Ovary (tissue), 9 donors: ENCODE measurements around the gene NES. TPM values are rescaled to one million over a fixed set of nuclear protein-coding genes. Genes with fewer than 3 reads are reported as not detected.

ENCODE experiments used
- polyA plus RNA-seq, 2 donors: library from polyadenylated mRNA; stranded (reverse); fragments of 200-250 nt in 1 of 2; fragments of 350-450 nt in 1 of 2; fragmentation: Illumina TruSeq in 1 of 2; extraction: RNeasy Lipid Tissue Mini Kit (QIAGEN cat#74804) in 1 of 2; gene quantifications; one replicate each; pipeline ENCODE4 v1.2.3, GENCODE V29; 2013 to 2014
- total RNA-seq, 7 donors: library from RNA; depleted of rRNA in 2 of 7; stranded (reverse); fragments of >200 nt in 2 of 7; fragmentation: NEBNext Ultra II Directional in 3 of 7; extraction: Animal tissue kit (Norgen Biotek cat#: 25700) in 3 of 7; gene quantifications; one replicate each; pipeline versions ENCODE4 v1.1.0 to v1.2.4, GENCODE V29; 2016 to 2023
- donor health status: DM: no; HTN: no; CAD: no; lungs with moderate emphysema.
- donor health status: DM: no; HTN: no; CAD: no.
- donor health status: Bipolar disorder and iron deficiency.
- donor health status: DM: yes; HTN: yes; CAD: no.
- donor health status: DM: no; HTN: no; CAD: no.
- donor health status: DM: yes; HTN: yes; CAD: no.

NES gene
- total and polyA plus RNA-seq, 9 donors = 3.5 to 32.9 (median 11.3) TPM

Other genes with a start within 250 kb of the NES start
- gene MEF2D, start 176.6 kb downstream of the NES start, total RNA-seq = 10 to 100 TPM; 30.0 to 96.6 (median 64.0) TPM
- 10 to 100 TPM; 33.0 to 40.1 TPM for gene MEF2D, start 176.6 kb downstream of the NES start, polyA plus RNA-seq
- 1 to 10 TPM in 1 of 7 donors, under 1 TPM in 5, not detected in 1; 0.05 to 1.2 (median 0.30) TPM for gene IQGAP3, start 104.8 kb downstream of the NES start, total RNA-seq
- under 1 TPM; 0.18 to 0.60 TPM for gene IQGAP3, start 104.8 kb downstream of the NES start, polyA plus RNA-seq
- under 1 TPM in 1 of 7 donors, not detected in 6; 0.15 TPM for gene TTC24, start 97.7 kb downstream of the NES start, total RNA-seq
- under 1 TPM in 1 of 2 donors, not detected in 1; 0.12 TPM for gene TTC24, start 97.7 kb downstream of the NES start, polyA plus RNA-seq
- 10 to 100 TPM; 43.5 to 85.4 (median 65.4) TPM for gene NAXE, start 85.6 kb downstream of the NES start, total RNA-seq
- 10 to 100 TPM; 57.8 to 75.0 TPM for gene NAXE, start 85.6 kb downstream of the NES start, polyA plus RNA-seq
- 10 to 100 TPM; 11.1 to 45.1 (median 22.8) TPM for gene GPATCH4, start 75.9 kb downstream of the NES start, total RNA-seq
- 10 to 100 TPM; 10.0 to 22.0 TPM for gene GPATCH4, start 75.9 kb downstream of the NES start, polyA plus RNA-seq
- 1 to 10 TPM in 5 of 7 donors, under 1 TPM in 2; 0.30 to 1.9 (median 1.2) TPM for gene HAPLN2, start 58.0 kb downstream of the NES start, total RNA-seq
- gene HAPLN2, start 58.0 kb downstream of the NES start, polyA plus RNA-seq = 1 to 10 TPM in 1 of 2 donors, not detected in 1; 1.1 TPM
- gene BCAN, start 35.3 kb downstream of the NES start, total RNA-seq = 1 to 10 TPM in 2 of 7 donors, under 1 TPM in 2, not detected in 3; 0.20 to 2.2 (median 1.0) TPM
- under 1 TPM; 0.11 to 0.43 TPM for gene BCAN, start 35.3 kb downstream of the NES start, polyA plus RNA-seq
- 10 to 100 TPM in 3 of 7 donors, 1 to 10 TPM in 4; 1.8 to 31.5 (median 5.5) TPM for gene CRABP2, start 28.2 kb upstream of the NES start, total RNA-seq
- 10 to 100 TPM in 1 of 2 donors, 1 to 10 TPM in 1; 1.4 to 22.9 TPM for gene CRABP2, start 28.2 kb upstream of the NES start, polyA plus RNA-seq
- 10 to 100 TPM; 22.4 to 39.6 (median 33.2) TPM for gene METTL25B, start 51.1 kb upstream of the NES start, total RNA-seq
- gene METTL25B, start 51.1 kb upstream of the NES start, polyA plus RNA-seq = 10 to 100 TPM; 18.1 to 33.2 TPM
- 10 to 100 TPM; 11.7 to 33.8 (median 26.1) TPM for gene ISG20L2, start 51.4 kb upstream of the NES start, total RNA-seq
- 10 to 100 TPM; 13.6 to 58.7 TPM for gene ISG20L2, start 51.4 kb upstream of the NES start, polyA plus RNA-seq
- gene MRPL24, start 63.7 kb upstream of the NES start, total RNA-seq = 10 to 100 TPM; 23.1 to 83.3 (median 61.8) TPM
- 100 to 1,000 TPM in 1 of 2 donors, 10 to 100 TPM in 1; 71.3 to 173 TPM for gene MRPL24, start 63.7 kb upstream of the NES start, polyA plus RNA-seq
- gene HDGF, start 74.3 kb upstream of the NES start, total RNA-seq = 100 to 1,000 TPM in 6 of 7 donors, 10 to 100 TPM in 1; 81.1 to 175 (median 146) TPM
- gene HDGF, start 74.3 kb upstream of the NES start, polyA plus RNA-seq = 100 to 1,000 TPM; 104 to 184 TPM
- 10 to 100 TPM; 24.7 to 65.2 (median 50.9) TPM for gene PRCC, start 90.1 kb upstream of the NES start, total RNA-seq
- gene PRCC, start 90.1 kb upstream of the NES start, polyA plus RNA-seq = 10 to 100 TPM; 38.6 to 72.5 TPM
- gene SH2D2A, start 139.4 kb upstream of the NES start, total RNA-seq = 1 to 10 TPM in 4 of 7 donors, under 1 TPM in 3; 0.40 to 2.8 (median 1.4) TPM
- gene SH2D2A, start 139.4 kb upstream of the NES start, polyA plus RNA-seq = under 1 TPM; 0.19 to 0.65 TPM
- gene INSRR, start 181.7 kb upstream of the NES start, total RNA-seq = under 1 TPM in 1 of 7 donors, not detected in 6; 0.15 TPM
- gene INSRR, start 181.7 kb upstream of the NES start, polyA plus RNA-seq = under 1 TPM in 1 of 2 donors, not detected in 1; 0.02 TPM
- gene NTRK1, start 183.5 kb upstream of the NES start, total RNA-seq = under 1 TPM in 4 of 7 donors, not detected in 3; 0.34 to 0.92 (median 0.41) TPM
- under 1 TPM in 1 of 2 donors, not detected in 1; 0.11 TPM for gene NTRK1, start 183.5 kb upstream of the NES start, polyA plus RNA-seq
- 10 to 100 TPM in 5 of 7 donors, 1 to 10 TPM in 2; 4.3 to 20.2 (median 12.3) TPM for gene PEAR1, start 216.3 kb upstream of the NES start, total RNA-seq
- gene PEAR1, start 216.3 kb upstream of the NES start, polyA plus RNA-seq = 10 to 100 TPM; 13.7 to 21.2 TPM
- gene LRRC71, start 243.2 kb upstream of the NES start, total RNA-seq = 10 to 100 TPM in 1 of 7 donors, 1 to 10 TPM in 2, under 1 TPM in 2, not detected in 2; 0.36 to 11.1 (median 1.1) TPM
- gene LRRC71, start 243.2 kb upstream of the NES start, polyA plus RNA-seq = under 1 TPM in 1 of 2 donors, not detected in 1; 0.07 TPM